Jurkat, Clone E6-1 (cell line): ENCODE data around the gene FAM25G.

ENCODE experiments used
- DNase-seq: peaks from one replicate; pipeline ENCODE4 v3.0.0-alpha.2; 2011; ENCODE audit warnings: low read depth, low spot score
- H3K4me3 ChIP-seq: 2 replicates; pipeline ENCODE4 v1.5.1; 2011; ENCODE audit warnings: mild to moderate bottlenecking, low read length, control low read depth, moderate library complexity

Gene FAM25G

DNA sequence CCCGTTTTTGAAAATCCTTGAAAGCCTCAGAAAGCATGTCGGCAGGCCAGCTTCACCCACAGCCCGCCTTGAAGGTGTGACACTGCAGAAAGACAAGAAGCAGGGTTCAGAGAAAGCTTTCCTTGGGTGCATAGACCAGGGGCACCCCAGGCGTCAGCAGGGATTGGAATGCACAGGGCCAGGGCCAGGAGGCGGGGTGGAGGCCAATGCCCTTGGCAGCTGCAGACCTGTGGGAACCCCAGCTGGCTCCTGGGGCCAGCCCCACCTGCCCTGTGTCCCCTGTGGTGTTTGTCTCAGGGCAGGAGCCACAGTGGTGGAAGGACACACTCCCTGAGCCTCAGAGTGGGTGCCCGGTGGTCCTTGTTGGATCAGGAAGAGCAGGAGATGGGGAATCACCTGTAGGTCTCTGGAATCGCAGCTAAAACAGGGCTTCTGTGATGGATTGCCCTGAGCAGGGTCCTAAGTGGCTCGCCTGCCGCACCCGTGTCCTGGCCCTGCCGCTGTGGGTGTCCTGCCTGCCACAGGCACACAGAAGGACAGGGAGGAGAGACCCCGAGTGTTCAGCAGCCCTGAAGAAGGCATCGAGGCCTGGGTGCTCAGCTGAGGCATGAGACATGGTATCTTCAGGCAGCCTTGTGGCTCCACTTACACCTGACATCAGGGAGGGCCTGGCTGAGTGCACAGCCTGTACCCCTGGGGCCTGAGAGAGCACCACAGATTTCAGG is 40.1 kb downstream of the FAM25G start:
- DNase-seq, result no peak
- H3K4me3 ChIP-seq, result no peak overlapping the region

DNA sequence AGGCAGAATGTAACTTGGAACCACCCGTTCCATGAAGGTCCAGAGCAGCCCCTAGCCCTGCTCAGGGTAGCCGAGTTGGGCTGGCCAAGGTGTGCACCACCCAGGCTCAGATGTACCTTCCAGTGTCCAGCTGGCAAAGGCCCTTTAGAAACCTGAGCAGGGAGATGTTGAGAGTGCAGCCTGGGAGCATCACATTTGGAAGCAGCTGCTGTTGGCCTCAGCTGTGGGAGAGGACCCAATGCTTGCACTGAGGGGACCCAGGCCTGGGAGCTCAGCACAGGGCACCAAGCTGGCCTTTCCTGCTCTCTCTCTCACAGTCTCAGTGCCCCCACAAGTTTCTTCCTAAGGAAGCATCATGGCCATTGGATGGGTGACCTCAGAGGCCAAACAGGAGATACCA is 41.1 kb downstream of the FAM25G start:
- no peak for DNase-seq
- H3K4me3 ChIP-seq, result no peak overlapping the region

DNA sequence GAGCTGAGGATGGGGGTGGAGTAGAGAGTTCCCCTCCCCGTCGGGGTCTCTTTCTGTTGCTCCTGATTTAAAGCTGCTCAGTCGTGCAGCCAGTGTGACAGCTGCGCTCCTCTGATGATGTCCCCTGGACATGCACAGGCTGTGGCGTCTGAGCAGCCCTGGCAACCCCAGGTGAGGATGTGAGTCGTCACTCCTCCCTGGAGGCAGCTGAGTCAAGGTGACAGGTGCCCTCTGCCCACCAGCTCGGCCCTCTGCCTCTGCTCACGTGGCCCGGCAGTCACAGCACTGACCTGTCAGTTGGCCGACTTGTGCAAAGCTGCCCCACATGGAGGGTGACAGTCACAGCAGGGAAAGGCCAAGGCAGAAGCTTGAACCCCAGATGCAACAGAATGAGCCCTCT is 41.5 kb downstream of the FAM25G start:
- no peak overlapping the region for H3K4me3 ChIP-seq
- no peak for DNase-seq

DNA sequence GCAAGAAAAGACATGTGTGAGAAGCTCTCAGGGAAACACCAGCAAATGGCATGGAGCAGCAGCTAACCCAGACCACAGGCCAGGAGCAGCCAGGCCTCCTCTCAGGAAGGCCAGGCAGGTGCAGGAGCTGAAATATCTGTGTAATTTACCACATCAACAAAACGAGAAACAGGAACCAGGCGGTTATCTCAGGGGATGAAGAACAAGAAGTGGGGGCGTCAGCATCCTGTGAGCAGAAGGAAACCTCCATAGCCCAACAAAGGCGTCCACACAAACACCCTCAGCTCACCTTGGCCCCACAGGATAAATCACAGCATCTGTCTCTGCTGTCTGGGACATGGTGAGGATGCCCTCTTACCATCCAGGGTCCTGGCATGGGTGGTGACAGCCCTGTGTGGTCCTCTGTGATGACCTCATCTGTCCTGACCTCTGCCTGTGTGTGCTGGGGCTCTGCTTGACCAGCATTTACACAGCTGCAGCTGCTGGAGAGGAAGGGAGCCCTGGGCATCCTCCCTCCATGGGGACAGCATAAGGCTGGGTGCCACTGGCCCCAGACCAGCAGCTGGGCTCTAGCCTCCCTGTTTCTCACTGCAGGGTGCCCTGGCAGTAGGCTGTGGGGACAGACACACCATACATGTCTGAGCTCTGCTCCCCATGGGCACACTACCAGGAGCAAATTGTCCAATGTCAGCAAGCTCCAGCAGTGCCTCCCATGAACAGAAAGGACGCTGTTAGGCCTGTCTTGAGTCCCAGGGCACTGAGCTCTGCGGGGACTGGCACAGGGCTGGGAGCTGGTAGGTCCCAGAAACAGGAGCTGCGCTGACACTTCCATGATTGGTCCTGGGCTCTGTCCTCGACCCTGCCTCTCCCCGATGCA is 42.2 kb downstream of the FAM25G start:
- DNase-seq, result peak; percentile 80
- no peak overlapping the region for H3K4me3 ChIP-seq

DNA sequence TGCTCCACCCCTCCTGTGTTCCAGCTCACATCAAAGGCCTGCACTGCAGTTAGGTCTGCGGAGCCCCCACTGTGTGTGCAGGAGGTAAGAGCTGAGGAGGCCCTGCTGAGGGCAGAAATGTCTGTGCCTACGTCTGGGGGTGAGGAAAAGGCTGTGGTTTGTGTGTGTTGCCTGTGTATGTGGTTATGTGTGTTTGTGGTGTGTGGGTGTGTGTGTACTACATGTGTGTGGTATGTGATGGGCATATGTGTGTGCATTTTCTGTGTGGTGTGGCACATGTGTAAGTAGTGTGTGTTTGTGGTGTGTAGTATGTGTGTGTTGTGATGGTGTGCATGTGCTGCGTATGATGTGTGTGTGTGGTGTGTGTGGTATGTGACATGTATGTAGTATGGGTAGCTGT is 43.8 kb downstream of the FAM25G start:
- DNase-seq, result peak; percentile 45
- H3K4me3 ChIP-seq, result no peak overlapping the region

DNA sequence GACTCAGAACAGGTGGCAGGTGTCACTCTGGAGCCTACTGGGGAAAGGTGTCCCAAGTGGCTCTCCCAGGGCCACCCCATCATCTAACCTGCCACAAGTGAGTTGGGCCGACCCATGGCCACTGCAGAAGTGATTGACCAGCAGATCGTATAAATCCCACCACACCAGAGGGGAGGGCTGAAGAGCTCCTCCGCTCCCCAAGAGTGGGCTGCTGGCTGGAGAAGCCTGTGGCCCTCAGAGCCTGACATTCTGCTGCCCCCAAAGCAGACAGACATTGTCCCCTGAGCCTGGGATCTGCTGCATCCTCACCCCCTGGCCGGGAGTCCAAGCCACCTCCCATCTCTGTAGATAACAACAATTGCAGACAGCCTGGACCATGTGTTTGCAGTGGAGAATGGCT is 44.3 kb downstream of the FAM25G start:
- no peak for DNase-seq
- no peak overlapping the region for H3K4me3 ChIP-seq

DNA sequence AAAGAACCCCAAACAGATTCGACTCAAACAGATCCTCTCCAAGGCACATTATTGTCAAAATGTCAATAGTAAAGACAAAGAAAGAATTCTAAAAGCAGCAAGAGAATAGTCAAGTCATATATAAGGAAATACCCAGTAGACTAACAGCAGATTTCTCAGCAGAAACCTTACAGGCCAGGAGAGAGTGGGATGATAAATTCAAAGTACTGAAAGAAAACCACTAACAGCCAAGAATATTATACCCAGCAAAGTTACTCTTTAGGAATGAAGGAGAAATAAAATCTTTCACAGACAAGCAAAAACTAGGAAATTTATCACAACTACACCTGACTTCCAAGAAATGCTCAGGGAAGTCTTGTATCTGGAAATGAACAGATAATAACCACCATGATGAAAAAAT is 45.8 kb downstream of the FAM25G start:
- H3K4me3 ChIP-seq, result no peak overlapping the region
- no peak for DNase-seq

DNA sequence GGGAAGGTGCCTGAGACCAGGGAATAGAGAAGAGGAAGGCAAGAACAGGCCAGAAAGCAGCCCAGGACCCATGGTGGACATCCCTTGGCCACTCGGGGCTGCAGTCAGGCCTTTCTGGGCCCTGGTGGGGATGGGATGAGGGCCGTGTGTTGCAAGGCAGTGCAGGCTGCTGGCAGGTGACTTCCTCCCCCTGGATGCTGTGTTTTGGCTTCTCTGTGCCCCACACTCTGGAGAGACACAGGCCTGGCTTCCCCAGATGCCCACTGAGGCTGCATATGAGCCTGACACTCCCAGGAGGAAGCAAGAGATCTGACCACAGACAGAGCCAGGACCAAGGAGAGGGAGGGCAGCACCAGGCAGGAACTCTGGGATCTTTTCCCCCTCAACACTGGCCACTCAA is 47.5 kb downstream of the FAM25G start:
- DNase-seq, result no peak
- H3K4me3 ChIP-seq, result no peak overlapping the region

DNA sequence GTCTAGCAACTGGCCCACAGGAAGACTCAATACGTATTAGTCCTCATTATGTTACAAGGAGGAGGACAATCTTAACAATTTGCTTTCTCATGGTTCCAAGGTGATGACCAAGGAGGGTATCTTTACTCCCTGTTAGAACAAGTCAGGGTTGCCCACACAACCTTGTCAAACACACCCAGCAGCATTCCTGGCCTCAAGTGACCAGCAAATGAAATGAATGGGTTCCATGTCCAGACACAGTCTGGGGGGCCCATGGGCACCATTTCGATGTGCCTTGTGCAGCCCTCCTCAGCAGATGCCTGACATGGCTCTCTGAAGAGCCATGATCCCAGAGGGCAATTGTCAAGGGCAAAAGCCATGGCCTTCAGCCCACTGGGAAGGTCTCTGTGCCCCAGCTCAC is 48.4 kb downstream of the FAM25G start:
- DNase-seq, result no peak
- no peak overlapping the region for H3K4me3 ChIP-seq

DNA sequence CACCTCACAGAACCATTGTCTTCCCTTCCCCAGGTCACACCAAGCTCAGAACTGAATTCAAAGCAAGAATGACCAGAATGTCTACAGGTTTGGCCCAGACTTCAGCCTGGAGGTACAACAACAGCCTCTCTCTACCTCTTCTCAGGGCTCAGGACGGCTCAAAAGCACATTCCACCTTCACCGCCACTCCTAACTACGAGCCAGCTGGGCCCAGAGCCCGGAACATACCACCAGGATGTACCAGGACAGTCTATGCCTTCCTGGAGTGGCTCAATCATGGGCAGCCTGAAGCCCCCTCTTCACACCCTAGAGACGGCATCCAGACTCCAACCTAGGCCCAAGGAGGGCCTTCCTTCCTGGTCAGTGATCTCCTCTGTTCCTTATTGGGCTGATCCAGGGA is 49.1 kb downstream of the FAM25G start:
- no peak overlapping the region for H3K4me3 ChIP-seq
- DNase-seq, result no peak

DNA sequence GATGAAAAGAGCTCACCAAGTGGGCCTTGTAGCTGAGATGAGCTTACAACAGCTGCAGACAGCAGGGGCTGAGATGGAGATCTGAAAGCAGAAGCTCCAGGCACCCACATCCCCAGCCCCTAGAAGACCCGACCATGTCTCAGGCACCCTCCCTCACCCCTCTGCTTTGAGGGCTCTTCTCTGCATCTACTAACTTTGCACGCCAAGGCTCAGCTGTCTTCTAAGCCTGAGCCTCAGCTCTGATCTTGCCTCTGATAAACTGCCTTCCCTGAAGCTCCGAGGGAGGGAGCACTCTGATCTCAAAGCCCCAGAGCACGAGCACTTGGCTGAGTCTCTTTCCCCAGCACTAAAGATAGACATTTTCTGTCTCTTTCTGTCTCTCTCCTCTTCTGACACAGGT is 49.6 kb downstream of the FAM25G start:
- DNase-seq, result peak; percentile 73
- H3K4me3 ChIP-seq, result no peak overlapping the region

DNA sequence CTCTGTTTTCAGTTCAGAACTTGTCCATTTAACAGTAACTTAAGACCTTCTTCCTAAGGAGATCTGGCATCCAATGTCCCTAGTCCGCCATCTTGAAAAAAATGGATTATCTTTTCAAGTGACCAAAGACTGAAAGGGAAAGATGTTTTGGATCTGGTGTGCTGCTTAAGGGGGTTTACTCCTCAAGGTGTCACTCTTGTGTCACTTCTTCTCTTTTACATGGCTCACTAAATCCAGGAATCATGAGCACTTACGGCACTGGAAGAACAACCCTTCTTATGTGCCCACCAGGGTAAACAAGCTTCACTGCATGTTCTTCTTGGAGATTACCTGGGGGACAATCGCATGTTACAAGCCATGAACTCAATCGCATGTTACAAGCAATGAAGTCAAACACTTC is 51.3 kb downstream of the FAM25G start:
- no peak overlapping the region for H3K4me3 ChIP-seq
- DNase-seq, result no peak

DNA sequence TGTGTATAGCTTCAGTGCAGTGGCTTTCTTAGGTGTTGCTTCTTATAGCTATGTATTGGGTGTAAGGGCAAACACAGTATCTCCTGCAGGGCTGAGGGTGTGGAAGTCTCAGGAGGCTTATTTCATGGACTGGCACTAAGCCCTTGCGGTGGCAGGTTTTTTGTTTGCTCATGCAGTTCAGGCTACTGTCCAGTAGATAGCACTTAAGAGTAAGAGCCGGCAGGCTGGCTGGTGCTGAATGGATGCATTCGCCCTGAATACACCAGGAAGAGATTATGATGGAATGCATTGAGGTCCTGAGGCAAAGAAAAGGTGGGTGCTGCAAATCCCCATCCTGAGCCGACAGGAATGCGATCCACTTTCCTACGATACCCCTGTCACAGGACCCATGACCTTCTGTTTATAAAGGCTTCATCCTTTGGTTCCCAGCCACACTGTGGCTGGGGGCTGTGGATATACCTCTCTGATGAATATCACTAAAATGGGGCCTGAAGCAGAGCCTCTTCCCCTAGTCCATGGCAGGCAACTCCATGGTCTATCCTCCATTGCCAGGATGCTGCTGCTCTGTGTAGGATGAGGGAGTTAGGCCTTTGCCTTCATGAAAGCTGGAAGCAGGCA is 52.5 kb downstream of the FAM25G start:
- no peak for DNase-seq

More for the DNA sequence above, 52.5 kb downstream of the FAM25G start:
- H3K4me3 ChIP-seq, result no peak overlapping the region
